GM19328 (cell line): ENCODE results near the gene COL20A1.

Source experiments
- ATAC-seq: cut with Tn5 transposase; IDR thresholded peaks from one replicate; pipeline ENCODE4 v1.9.1; 2021; ENCODE audit warnings: mild to moderate bottlenecking, moderate library complexity; ENCODE audit not compliant: unreplicated experiment

Gene COL20A1

DNA sequence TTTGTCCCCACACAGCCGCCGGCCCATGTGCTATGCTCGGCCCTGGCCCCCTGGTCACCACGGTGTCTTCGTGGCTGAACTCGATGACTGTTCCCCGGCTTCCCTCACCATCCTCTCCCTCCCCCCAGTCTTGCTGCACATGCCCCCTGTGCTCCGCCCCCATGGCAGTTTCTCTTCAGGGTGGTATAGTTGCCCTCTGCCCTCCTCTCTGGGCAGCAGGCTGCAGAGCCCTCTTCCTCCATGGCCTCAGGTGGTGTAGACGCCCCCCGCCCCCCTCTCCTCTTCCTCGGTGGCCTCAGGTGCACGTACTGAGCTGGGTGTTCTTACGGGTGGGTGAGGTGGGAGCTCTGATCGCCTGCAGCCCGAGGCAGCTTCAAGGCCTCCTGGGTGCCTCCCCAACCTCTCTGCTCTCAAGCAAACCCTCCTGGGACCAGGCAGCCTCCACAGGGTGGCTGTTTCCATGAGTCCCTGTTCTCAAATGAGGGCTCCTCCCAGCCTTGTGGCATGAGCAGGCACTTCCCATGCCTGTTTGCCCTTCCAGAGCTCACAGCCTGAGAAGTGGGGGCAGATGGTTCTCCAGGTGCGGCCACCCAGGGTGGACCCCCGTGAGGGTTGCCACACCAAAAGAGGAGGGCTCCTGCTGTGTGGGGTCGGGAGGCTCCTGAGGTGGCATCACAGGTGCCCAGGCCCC lies 24.8 kb downstream of the COL20A1 start:
- ATAC-seq, result no peak

DNA sequence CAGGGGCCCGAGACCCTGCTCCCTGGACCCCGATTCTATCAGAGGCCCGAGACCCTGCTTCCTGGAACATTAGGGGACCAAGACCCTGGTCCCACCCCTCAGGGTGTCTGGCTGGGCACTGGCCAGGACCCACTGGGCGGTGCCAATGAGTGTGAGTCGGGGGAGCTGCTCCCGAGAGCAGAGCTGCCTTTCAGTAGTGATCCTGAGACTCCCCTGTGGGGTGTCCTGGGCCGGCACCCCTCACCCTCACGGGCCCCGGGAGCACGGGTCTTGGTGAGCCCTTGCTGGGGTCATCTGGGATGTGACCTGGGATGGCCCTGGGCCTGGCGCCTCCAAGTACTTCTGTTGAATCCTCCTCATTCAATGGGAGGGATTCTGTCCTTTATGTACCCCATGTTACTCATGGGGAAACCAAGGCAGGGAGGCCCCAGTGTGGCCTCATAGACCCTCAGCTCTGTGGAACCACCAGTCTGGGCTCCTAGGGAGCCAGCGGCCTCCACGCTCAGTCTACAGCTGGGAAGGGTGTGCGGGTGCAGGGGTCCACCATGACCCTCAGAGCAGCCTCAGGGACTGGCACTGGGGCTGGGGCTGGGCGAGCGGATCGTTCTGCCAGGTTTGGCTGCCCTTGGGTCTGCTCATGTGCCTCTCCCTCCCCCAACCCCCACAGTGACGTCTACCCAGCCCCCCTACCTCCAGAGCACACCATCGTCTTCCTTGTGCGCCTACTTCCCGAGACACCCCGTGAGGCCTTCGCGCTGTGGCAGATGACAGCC lies 25.6 kb downstream of the COL20A1 start:
- no peak for ATAC-seq

DNA sequence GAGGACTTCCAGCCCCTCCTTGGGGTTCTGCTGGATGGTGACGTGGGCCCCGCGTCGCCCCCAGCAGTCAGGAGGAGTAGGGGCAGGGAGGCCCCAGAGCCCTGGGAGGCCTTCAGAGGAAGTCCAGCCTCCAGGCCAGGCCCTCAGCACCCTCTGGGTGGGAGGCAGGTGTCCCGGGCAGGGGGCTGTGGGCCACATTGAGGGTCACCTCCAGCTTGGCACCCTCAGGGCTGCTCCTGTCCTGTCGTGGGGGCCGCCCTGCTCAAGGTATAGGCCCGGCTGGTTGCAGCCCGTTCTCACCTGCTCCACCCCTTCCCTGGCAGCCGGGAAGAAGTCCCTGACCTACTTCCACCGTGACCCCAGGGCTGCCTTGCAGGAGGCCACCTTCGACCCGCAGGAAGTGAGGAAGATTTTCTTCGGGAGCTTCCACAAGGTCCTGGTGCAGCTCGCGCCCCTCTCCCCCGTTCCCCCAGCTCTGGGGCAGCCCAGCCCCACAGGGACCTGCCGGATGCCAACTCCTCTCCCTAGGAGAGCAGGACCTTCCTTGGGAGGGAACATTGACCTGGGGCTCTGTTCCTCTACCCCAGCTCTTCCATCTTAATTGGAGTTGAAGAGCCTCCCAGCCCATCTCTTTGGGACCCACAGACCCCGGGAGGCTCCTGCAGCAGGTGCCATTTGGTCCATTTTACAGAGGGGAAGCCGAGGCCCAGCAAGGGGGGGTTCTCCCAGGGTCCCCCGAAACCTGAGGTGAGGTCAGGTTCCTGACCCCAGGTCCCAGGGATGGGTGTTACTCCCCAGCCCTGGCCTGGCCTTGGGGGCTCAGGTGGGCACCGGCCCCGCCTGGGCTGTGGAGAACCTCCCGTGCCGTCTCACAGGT lies 26.4 kb downstream of the COL20A1 start:
- ATAC-seq, result no peak

DNA sequence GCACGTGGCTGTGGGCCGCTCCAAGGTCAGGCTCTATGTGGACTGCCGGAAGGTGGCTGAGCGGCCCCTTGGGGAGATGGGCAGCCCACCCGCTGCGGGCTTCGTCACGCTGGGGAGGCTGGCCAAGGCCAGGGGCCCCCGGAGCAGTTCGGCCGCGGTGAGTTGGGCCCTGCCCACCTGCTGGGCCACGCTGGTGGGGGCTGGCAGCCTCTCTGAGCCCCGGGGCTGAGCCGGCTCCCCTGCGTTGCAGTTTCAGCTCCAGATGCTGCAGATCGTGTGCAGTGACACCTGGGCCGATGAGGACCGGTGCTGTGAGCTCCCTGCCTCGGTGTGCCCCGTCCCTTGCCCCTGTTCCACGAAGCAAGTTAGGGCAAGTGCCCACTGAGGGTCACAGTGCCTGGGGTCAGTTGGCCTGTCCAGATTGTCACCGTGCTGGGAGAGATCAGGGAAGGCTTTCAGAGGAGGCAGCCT lies 27.1 kb downstream of the COL20A1 start:
- ATAC-seq, result no peak

- no peak for ATAC-seq
Measured at GRCh38 chr20:63320616-63321147, 27.7 kb downstream of the COL20A1 start.

- ATAC-seq, result no peak
Measured at GRCh38 chr20:63321148-63321831, 28.3 kb downstream of the COL20A1 start.

- ATAC-seq, result no peak
Measured at GRCh38 chr20:63322146-63322932, 29.4 kb downstream of the COL20A1 start.

DNA sequence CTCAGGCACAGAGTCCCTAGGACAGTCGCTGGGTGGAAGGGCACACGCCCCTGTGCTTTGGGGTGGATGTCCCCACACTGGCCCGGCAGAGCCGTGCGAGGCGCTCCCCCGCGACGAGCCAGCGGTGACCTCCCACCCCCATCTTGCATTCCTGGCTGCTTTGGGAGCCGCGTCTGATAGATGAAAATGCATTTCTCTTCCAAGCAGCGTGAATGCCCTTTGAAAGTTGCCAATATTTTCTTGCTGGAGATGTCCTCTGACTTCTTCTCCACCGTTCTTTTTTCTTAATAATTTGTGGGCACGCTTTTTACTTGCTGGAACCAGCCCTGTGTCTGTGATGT lies 29.9 kb downstream of the COL20A1 start:
- no peak for ATAC-seq

- no peak for ATAC-seq
Measured at GRCh38 chr20:63323357-63323981, 30.5 kb downstream of the COL20A1 start.

DNA sequence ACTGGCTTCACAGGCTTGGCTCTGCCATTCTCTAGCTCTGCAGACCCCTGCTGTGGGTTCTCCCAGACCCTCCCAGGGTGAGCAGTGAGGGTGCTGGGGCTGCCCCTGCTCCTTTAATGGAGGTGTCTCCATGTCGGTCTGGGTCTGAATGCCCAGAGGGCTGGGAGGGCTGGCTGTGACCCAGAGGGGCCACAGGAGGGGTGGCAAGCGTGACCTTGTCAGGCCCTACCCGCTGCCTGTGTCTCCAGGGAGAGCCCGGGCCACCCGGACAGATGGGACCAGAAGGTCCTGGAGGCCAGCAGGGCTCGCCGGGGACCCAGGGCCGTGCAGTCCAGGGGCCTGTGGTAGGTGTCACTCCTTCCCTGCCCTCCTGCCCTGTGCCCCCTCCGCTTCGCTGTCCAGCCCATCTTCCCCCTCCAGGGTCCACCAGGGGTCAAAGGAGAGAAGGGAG lies 32.1 kb downstream of the COL20A1 start:
- no peak for ATAC-seq

GRCh38 chr20:63325554-63326313 lies 32.7 kb downstream of the COL20A1 start:
- no peak for ATAC-seq

DNA sequence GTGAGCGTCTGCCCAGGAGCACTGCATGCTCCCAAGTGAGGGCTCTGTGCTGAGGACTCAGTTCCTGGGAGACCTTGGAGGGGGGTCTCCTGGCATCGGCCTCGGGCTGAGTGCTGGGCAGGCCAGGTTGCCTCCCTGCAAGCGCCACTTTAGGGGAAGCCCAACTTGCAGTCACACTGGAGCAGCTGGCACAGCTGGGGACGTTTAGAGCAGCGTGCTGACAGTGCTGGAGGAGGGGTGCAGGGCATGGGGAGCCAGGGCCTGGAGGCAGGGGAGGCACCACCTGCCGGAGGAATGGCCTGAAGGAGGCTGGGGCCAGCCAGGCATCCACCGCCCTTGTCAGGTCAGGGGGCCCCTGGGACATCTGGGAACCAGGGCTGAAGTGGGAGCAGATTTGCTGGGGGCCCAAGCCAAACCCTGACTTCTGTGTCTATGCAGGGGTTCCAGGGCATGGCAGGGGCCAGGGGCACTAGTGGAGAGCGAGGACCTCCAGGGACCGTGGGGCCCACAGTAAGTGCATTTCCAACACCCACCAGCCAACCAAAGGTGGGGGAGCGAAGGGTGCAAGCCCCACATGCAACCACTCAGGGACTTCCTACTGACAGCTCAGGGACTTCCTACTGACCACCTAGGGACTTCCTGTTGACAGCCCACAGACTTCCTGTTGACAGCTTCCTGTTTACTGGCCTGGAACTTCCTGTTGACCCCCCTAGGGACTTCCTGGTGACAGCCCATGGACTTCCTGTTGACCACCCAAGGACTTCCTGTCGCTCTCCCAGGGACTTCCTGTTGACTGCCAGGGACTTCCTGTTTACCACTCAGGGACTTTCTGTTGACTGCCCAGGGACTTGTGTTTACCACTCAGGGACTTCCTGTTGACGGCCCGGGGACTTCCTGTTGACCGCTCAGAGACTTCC lies 33.6 kb downstream of the COL20A1 start:
- no peak for ATAC-seq

- no peak for ATAC-seq
Measured at GRCh38 chr20:63327231-63327745, 34.3 kb downstream of the COL20A1 start.

GRCh38 chr20:63328026-63328700 lies 35.2 kb downstream of the COL20A1 start:
- ATAC-seq, result no peak

DNA sequence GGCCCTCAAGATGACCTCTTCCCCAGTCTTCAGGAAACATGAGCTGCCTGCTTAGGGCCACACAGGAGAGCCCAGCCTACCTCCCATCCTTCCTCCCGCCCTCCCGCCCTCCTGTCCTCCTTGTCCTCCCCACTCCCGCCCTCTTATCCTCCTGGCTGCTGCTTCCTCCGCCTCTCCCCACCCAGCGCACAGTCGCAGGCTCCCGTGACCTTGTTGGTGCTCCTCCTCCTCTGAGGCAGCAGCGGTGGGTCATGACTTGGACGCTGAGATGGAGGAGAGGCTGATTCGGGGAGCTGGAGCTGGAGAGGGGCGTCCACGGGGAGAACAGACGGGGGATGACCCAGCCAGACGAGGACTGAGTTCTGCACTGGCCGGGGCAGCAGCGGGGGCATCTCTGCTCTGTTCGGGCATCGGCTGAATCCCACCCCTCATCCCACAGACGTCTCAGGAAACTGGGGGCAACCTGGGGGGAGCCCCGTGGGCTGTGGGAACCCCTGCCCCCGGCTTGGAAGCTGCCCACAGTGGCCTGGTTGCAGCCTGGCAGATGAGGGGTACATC lies 35.8 kb downstream of the COL20A1 start:
- ATAC-seq, result no peak

- ATAC-seq, result no peak
Measured at GRCh38 chr20:63329331-63330083, 36.5 kb downstream of the COL20A1 start.
